Occipital lobe (tissue), 2 donors: ENCODE measurements around the gene ITFG1. TPM values are rescaled to one million over a fixed set of nuclear protein-coding genes. Genes with fewer than 3 reads are reported as not detected.
"Not testable (repeated sequence)": the region's sequence is repeated elsewhere in the genome, so short reads cannot be mapped to it uniquely, and the experiment has no call there.

Experiments
- DNase-seq: peaks from one replicate; lab custom pipeline; 2025; lab: John Stamatoyannopoulos, UW
- total RNA-seq: library from RNA; depleted of rRNA; stranded (reverse); fragments of >200 nt; gene quantifications from one replicate; pipeline ENCODE4 v1.2.3, GENCODE V29; 2014

Gene ITFG1
- total RNA-seq, 1 donor from 2014 or later = 187 TPM

- no peak for DNase-seq
These were observed 12.9 kb upstream of the ITFG1 start for GRCh38 chr16:47473792-47474191.

GRCh38 chr16:47473004-47473403, 12.1 kb upstream of the ITFG1 start:
- not testable (repeated sequence) for DNase-seq

GRCh38 chr16:47470810-47471209, 9.9 kb upstream of the ITFG1 start:
- DNase-seq = no peak

- no peak for DNase-seq
These were observed 9.3 kb upstream of the ITFG1 start for GRCh38 chr16:47470211-47470610.

- DNase-seq = no peak
These were observed 8.4 kb upstream of the ITFG1 start for GRCh38 chr16:47469227-47469626.

GRCh38 chr16:47468070-47468689, 7.3 kb upstream of the ITFG1 start:
- not testable (repeated sequence) for DNase-seq

- no peak for DNase-seq
These were observed 6.6 kb upstream of the ITFG1 start for GRCh38 chr16:47467501-47467900.

- no peak for DNase-seq
These were observed 5.2 kb upstream of the ITFG1 start for GRCh38 chr16:47465919-47466630.

GRCh38 chr16:47463771-47464624, 3.1 kb upstream of the ITFG1 start:
- DNase-seq = no peak

GRCh38 chr16:47461598-47462266, 869 bp upstream of the ITFG1 start:
- DNase-seq = peak; percentile 20

GRCh38 chr16:47460359-47460710, 528 bp downstream of the ITFG1 start:
- no peak for DNase-seq

GRCh38 chr16:47459603-47460002, 1.3 kb downstream of the ITFG1 start:
- no peak for DNase-seq

- DNase-seq = no peak
These were observed 2.5 kb downstream of the ITFG1 start for GRCh38 chr16:47458331-47458730.

GRCh38 chr16:47449788-47450187, 11.1 kb downstream of the ITFG1 start:
- no peak for DNase-seq

- DNase-seq = no peak
These were observed 11.9 kb downstream of the ITFG1 start for GRCh38 chr16:47448830-47449575.

GRCh38 chr16:47446431-47446830, 14.4 kb downstream of the ITFG1 start:
- no peak for DNase-seq

GRCh38 chr16:47442884-47443283, 18.0 kb downstream of the ITFG1 start:
- DNase-seq = not testable (repeated sequence)

- DNase-seq = not testable (repeated sequence)
These were observed 20.8 kb downstream of the ITFG1 start for GRCh38 chr16:47440066-47440465.

- DNase-seq = not testable (repeated sequence)
These were observed 26.6 kb downstream of the ITFG1 start for GRCh38 chr16:47434274-47434673.

- DNase-seq = no peak
These were observed 28.9 kb downstream of the ITFG1 start for GRCh38 chr16:47431960-47432359.

- DNase-seq = no peak
These were observed 34.1 kb downstream of the ITFG1 start for GRCh38 chr16:47426806-47427205.
